Neural cell (in vitro differentiated cells): Measurements from ENCODE around the gene SHISA2. TPM values are rescaled to one million over a fixed set of nuclear protein-coding genes. Genes with fewer than 3 reads are reported as not detected.

ENCODE experiments used
- H2AFZ ChIP-seq: fragments of 200-600, 300-800 bp; sonication (generic), shearing (Covaris generic); 2 replicates; pipeline ENCODE4 v1.6.0; 2014; ENCODE audit warnings: low read depth, mild to moderate bottlenecking, antibody characterized with exemption, low read length, moderate library complexity
- H3F3A ChIP-seq: fragments of 200-600 bp; shearing (Covaris generic); 2 replicates; pipeline ENCODE4 v1.6.1; 2016; ENCODE audit warnings: mild to moderate bottlenecking, moderate library complexity, mixed read lengths, antibody characterized with exemption, low read length; ENCODE audit not compliant: insufficient read depth, poor library complexity, severe bottlenecking
- H3K27ac ChIP-seq: fragments of 200-600, 300-800 bp; sonication (generic), shearing (Covaris generic); 2 replicates; pipeline ENCODE4 v1.5.1; 2014; ENCODE audit warnings: mild to moderate bottlenecking, low read length, moderate library complexity
- H3K27me3 ChIP-seq: fragments of 300-800, 200-600 bp; sonication (generic), shearing (Covaris generic); 2 replicates; pipeline ENCODE4 v1.6.0; 2014; ENCODE audit warnings: mild to moderate bottlenecking, low read depth, low read length, moderate library complexity; ENCODE audit not compliant: insufficient read depth
- H3K36me3 ChIP-seq: fragments of 300-800, 200-600 bp; sonication (generic), shearing (Covaris generic); 2 replicates; pipeline ENCODE4 v1.5.1; 2014; ENCODE audit warnings: mild to moderate bottlenecking, antibody characterized with exemption, low read length, moderate library complexity; ENCODE audit not compliant: insufficient read depth
- H3K4me2 ChIP-seq: fragments of 300-800, 200-600 bp; sonication (generic), shearing (Covaris generic); 2 replicates; pipeline ENCODE4 v1.6.0; 2014; ENCODE audit warnings: mild to moderate bottlenecking, low read length
- H3K4me3 ChIP-seq: fragments of 300-800, 200-600 bp; sonication (generic), shearing (Covaris generic); 2 replicates; pipeline ENCODE4 v1.5.1; 2014; ENCODE audit warnings: mild to moderate bottlenecking, low read length, moderate library complexity
- H3K79me2 ChIP-seq: fragments of 200-600 bp; shearing (Covaris generic); replicated peaks from 2 replicates; pipeline ENCODE4 v1.6.0; 2014; ENCODE audit warnings: mild to moderate bottlenecking, low read length, moderate library complexity; ENCODE audit not compliant: insufficient read depth
- H3K9ac ChIP-seq: fragments of 300-800, 200-600 bp; sonication (generic), shearing (Covaris generic); 2 replicates; pipeline ENCODE4 v1.6.1; 2016; ENCODE audit warnings: mild to moderate bottlenecking, low read length, mixed read lengths
- H3K9me2 ChIP-seq: fragments of 200-600 bp; shearing (Covaris generic); 2 replicates; pipeline ENCODE4 v1.6.1; 2016; ENCODE audit warnings: mild to moderate bottlenecking, low read length, mixed read lengths; ENCODE audit not compliant: insufficient read depth
- H3K9me3 ChIP-seq: fragments of 200-600, 300-800 bp; sonication (generic), shearing (Covaris generic); 2 replicates; pipeline ENCODE4 v1.6.1; 2016; ENCODE audit warnings: mild to moderate bottlenecking, mixed run types, low read length, moderate library complexity, mixed read lengths
- H4K20me1 ChIP-seq: fragments of 200-600 bp; shearing (Covaris generic); 2 replicates; pipeline ENCODE4 v1.6.1; 2016; ENCODE audit warnings: mild to moderate bottlenecking, mixed run types; ENCODE audit not compliant: insufficient read depth
- CTCF ChIP-seq: fragments of 450-650 bp; IDR thresholded peaks from 2 replicates; pipeline ENCODE4 v1.5.1; 2014; ENCODE audit warnings: antibody characterized with exemption, mild to moderate bottlenecking, moderate library complexity; ENCODE audit not compliant: poor library complexity, severe bottlenecking
- EP300 ChIP-seq: fragments of 450-650 bp; conservative IDR thresholded peaks from 2 replicates; pipeline ENCODE4 v1.6.1; 2014; ENCODE audit warnings: antibody characterized with exemption, mild to moderate bottlenecking, moderate library complexity; ENCODE audit not compliant: poor library complexity, severe bottlenecking
- EZH2 ChIP-seq: fragments of 200-600, 300-800 bp; shearing (Covaris generic), sonication (generic); IDR thresholded peaks from 2 replicates; pipeline ENCODE4 v1.6.1; 2014; ENCODE audit warnings: antibody characterized with exemption, low read length, borderline replicate concordance, mild to moderate bottlenecking; ENCODE audit not compliant: insufficient read depth, poor library complexity, severe bottlenecking
- MXI1 ChIP-seq: fragments of 450-650 bp; conservative IDR thresholded peaks from 2 replicates; pipeline ENCODE4 v1.6.1; 2014; ENCODE audit warnings: antibody characterized with exemption, mild to moderate bottlenecking; ENCODE audit not compliant: poor library complexity, severe bottlenecking
- POLR2AphosphoS5 ChIP-seq: IDR thresholded peaks from 2 replicates; pipeline ENCODE4 v1.6.1; 2012
- RAD21 ChIP-seq: fragments of 450-650 bp; conservative IDR thresholded peaks from 2 replicates; pipeline ENCODE4 v1.6.1; 2014; ENCODE audit warnings: antibody characterized with exemption, mild to moderate bottlenecking, moderate library complexity
- REST ChIP-seq: IDR thresholded peaks from 2 replicates; pipeline ENCODE4 v1.6.1; 2012; ENCODE audit warnings: borderline replicate concordance
- SMC3 ChIP-seq: fragments of 450-650 bp; conservative IDR thresholded peaks from 2 replicates; pipeline ENCODE4 v1.6.1; 2014; ENCODE audit warnings: antibody characterized with exemption, mild to moderate bottlenecking, moderate library complexity; ENCODE audit not compliant: poor library complexity
- TAF1 ChIP-seq: IDR thresholded peaks from 2 replicates; pipeline ENCODE4 v1.6.1; 2012; ENCODE audit warnings: low read depth
- polyA plus RNA-seq: library from polyadenylated mRNA; depleted of rRNA; stranded (reverse); fragments of >200 nt; gene quantifications from 2 replicates; pipeline ENCODE4 v1.2.3, GENCODE V29; 2014

SHISA2 gene
- polyA plus RNA-seq, 1 donor from 2014 or later: 2.3 TPM

GRCh38 chr13:26030331-26030730 lies 21.5 kb downstream of the SHISA2 start:
- H4K20me1 ChIP-seq: no peaks in the 10 kb centered on the region
- no peak overlapping the region for H3K9ac ChIP-seq
- no peaks in the 10 kb centered on the region for H3K9me3 ChIP-seq
- no peaks in the 10 kb centered on the region for H3K9me2 ChIP-seq
- no peaks in the 10 kb centered on the region for H3F3A ChIP-seq
- H3K4me2 ChIP-seq: no peak overlapping the region
- no peaks in the 10 kb centered on the region for H3K36me3 ChIP-seq
- no peaks in the 10 kb centered on the region for H3K79me2 ChIP-seq
- no peaks in the 10 kb centered on the region for H3K27me3 ChIP-seq
- no peak overlapping the region for H3K27ac ChIP-seq
- no peak overlapping the region for H3K4me3 ChIP-seq
- no peak overlapping the region for H2AFZ ChIP-seq
- no peak for TF ChIP-seq EZH2
- no peak for TF ChIP-seq POLR2AphosphoS5
- TF ChIP-seq REST: no peak
- no peak for TF ChIP-seq MXI1
- TF ChIP-seq TAF1: no peak
- TF ChIP-seq EP300: no peak
- no peak for TF ChIP-seq RAD21
- no peak for TF ChIP-seq CTCF
- TF ChIP-seq SMC3: no peak

- H3K79me2 ChIP-seq: no peaks in the 10 kb centered on the region
- H3K4me2 ChIP-seq: no peak overlapping the region
- no peak overlapping the region for H3K9ac ChIP-seq
- H3K9me3 ChIP-seq: no peaks in the 10 kb centered on the region
- H3K36me3 ChIP-seq: no peaks in the 10 kb centered on the region
- no peaks in the 10 kb centered on the region for H4K20me1 ChIP-seq
- no peaks in the 10 kb centered on the region for H3K27me3 ChIP-seq
- no peak for TF ChIP-seq MXI1
- no peak for TF ChIP-seq EZH2
- TF ChIP-seq TAF1: no peak
- TF ChIP-seq POLR2AphosphoS5: no peak
- no peak for TF ChIP-seq RAD21
- no peak for TF ChIP-seq EP300
- TF ChIP-seq CTCF: no peak
- TF ChIP-seq SMC3: no peak
- TF ChIP-seq REST: no peak
- H3K4me3 ChIP-seq: no peak overlapping the region
- H3F3A ChIP-seq: no peaks in the 10 kb centered on the region
- no peak overlapping the region for H3K27ac ChIP-seq
- no peaks in the 10 kb centered on the region for H3K9me2 ChIP-seq
- H2AFZ ChIP-seq: no peak overlapping the region
Measured at GRCh38 chr13:26029581-26030136, 22.2 kb downstream of the SHISA2 start.
